ENCODE measurements around the gene PRKCQ.
"Not testable (repeated sequence)": the region's sequence is repeated elsewhere in the genome, so short reads cannot be mapped to it uniquely, and the experiment has no call there.

PRKCQ gene

DNA sequence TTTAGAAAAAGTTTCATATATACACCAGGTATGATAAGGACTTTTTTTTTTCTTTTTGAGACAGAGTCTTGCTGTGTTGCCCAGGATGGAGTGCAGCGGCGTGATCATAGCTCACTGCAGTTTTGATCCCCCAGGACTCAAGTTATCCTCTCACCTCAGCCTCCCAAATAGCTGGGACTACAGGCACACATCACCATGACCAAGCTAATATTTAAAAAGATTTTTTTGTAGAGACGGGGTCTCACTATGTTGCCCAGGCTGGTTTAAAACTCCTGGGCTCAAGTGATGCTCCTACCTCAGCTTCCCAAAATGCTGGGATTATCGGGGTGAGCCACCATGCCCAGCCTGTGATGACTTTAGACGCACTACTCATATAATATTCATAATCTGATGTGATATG lies 2.2 kb upstream of the PRKCQ start:
- no peak overlapping the region for H4K91ac ChIP-seq (ENCODE audit: low read depth, low read length, poor library complexity)
- no peak overlapping the region for H2AFZ ChIP-seq (ENCODE audit: low read length)
- DNase-seq (ENCODE audit: low spot score): no peak
- no peaks in the 10 kb centered on the region for H3K9me3 ChIP-seq (replicated peaks in 1 of 2; ENCODE audit: control insufficient read depth in 2 of 2, insufficient read depth in 1 of 2, low read depth in 1 of 2, low read length in 2 of 2)
- WGBS, 2 donors (ENCODE audit: extremely low coverage in 2 of 2, insufficient read length in 2 of 2, insufficient replicate concordance in 1 of 2): no CpG with 5 or more reads among the region's 5 CpGs
- H3K27me3 ChIP-seq (ENCODE audit: control insufficient read depth in 3 of 3, insufficient read depth in 3 of 3, low read depth in 1 of 3, low read length in 3 of 3): peaks cover 0 to 26% (median 12%) of the 10 kb centered on the region in 3 experiments
- no peak overlapping the region for H3K23ac ChIP-seq (ENCODE audit: low read depth, low read length, poor library complexity)
- H3K18ac ChIP-seq (ENCODE audit: low read length): no peak overlapping the region
- H3K27ac ChIP-seq (replicated peaks; ENCODE audit: low read length): no peak overlapping the region
- H2AK5ac ChIP-seq (ENCODE audit: low read depth, low read length): no peak overlapping the region
- no peak overlapping the region for H2BK5ac ChIP-seq (ENCODE audit: low read length)
- no peak overlapping the region for H2BK12ac ChIP-seq (ENCODE audit: low read length)
- peaks cover 2 to 8% of the 10 kb centered on the region in 2 donors for H3K4me1 ChIP-seq (ENCODE audit: control insufficient read depth in 2 of 2, insufficient read depth in 1 of 2, low read depth in 1 of 2, low read length in 2 of 2)
- no peaks in the 10 kb centered on the region for H3K79me1 ChIP-seq (ENCODE audit: low read depth, low read length)
- no peak overlapping the region for H4K8ac ChIP-seq (ENCODE audit: low read depth, low read length)
- H3K4me3 ChIP-seq (ENCODE audit: low read length in 2 of 2): no peak overlapping the region
- no peak overlapping the region for H3K9ac ChIP-seq (ENCODE audit: low read depth, low read length, poor library complexity)
- H2BK120ac ChIP-seq (ENCODE audit: low read depth, low read length): no peak overlapping the region
- peaks cover 0 to 1% of the 10 kb centered on the region in 2 donors for H3K36me3 ChIP-seq (replicated peaks in 1 of 2; ENCODE audit: control insufficient read depth in 2 of 2, insufficient read depth in 2 of 2, low read length in 2 of 2)
- no peak overlapping the region for H2BK15ac ChIP-seq (ENCODE audit: low read length)
- no peak overlapping the region for H3K4ac ChIP-seq (ENCODE audit: low read length)
- no peak overlapping the region for H3K14ac ChIP-seq (ENCODE audit: low read length)
- no peak overlapping the region for H3K4me2 ChIP-seq (ENCODE audit: insufficient read depth, low read length, poor library complexity, severe bottlenecking)

DNA sequence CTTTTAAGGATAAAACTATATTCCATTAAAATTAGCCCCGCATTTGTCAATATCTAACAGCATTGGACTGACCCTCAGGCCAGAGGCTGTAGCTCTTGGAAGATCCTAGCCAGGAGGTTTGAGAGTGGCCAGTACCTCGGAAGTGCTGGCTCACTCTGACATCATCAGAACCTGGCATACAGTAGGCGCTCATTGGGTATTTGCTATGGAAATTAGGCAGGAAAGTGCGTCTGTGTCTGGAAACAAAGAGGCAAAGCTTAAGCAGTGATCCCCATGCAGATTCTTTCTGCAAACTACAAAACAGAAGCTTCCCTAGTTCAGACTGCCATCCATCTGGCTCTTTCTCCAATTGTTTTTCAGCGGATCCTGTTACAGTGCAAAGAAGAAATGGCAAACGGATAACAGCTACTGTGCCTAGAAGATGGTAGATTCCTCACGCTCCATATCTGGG lies 1.7 kb upstream of the PRKCQ start:
- Histone ChIP-seq H4K91ac (ENCODE audit: low read depth, low read length, poor library complexity) (no peak overlapping the region), H4K8ac (ENCODE audit: low read depth, low read length) (no peak overlapping the region), H2BK15ac (ENCODE audit: low read length) (no peak overlapping the region), H2BK5ac (ENCODE audit: low read length) (no peak overlapping the region), H3K79me1 (ENCODE audit: low read depth, low read length) (no peaks in the 10 kb centered on the region), H2BK120ac (ENCODE audit: low read depth, low read length) (no peak overlapping the region), H3K27me3 (ENCODE audit: control insufficient read depth in 3 of 3, insufficient read depth in 3 of 3, low read depth in 1 of 3, low read length in 3 of 3) (peaks cover 0 to 30% (median 12%) of the 10 kb centered on the region in 3 experiments), H3K23ac (ENCODE audit: low read depth, low read length, poor library complexity) (no peak overlapping the region), H2BK12ac (ENCODE audit: low read length) (no peak overlapping the region), H3K36me3 (replicated peaks in 1 of 2; ENCODE audit: control insufficient read depth in 2 of 2, insufficient read depth in 2 of 2, low read length in 2 of 2) (peaks cover 0 to 1% of the 10 kb centered on the region in 2 donors), H3K4me2 (ENCODE audit: insufficient read depth, low read length, poor library complexity, severe bottlenecking) (no peak overlapping the region), H3K18ac (ENCODE audit: low read length) (no peak overlapping the region), H2AK5ac (ENCODE audit: low read depth, low read length) (no peak overlapping the region), H3K4me3 (ENCODE audit: low read length in 2 of 2) (no peak overlapping the region), H3K4ac (ENCODE audit: low read length) (no peak overlapping the region), H2AFZ (ENCODE audit: low read length) (no peak overlapping the region), H3K27ac (replicated peaks; ENCODE audit: low read length) (no peak overlapping the region), H3K9ac (ENCODE audit: low read depth, low read length, poor library complexity) (no peak overlapping the region), H3K14ac (ENCODE audit: low read length) (no peak overlapping the region), H3K9me3 (replicated peaks in 1 of 2; ENCODE audit: control insufficient read depth in 2 of 2, insufficient read depth in 1 of 2, low read depth in 1 of 2, low read length in 2 of 2) (no peaks in the 10 kb centered on the region), H3K4me1 (ENCODE audit: control insufficient read depth in 2 of 2, insufficient read depth in 1 of 2, low read depth in 1 of 2, low read length in 2 of 2) (peaks cover 2 to 8% of the 10 kb centered on the region in 2 donors)
- no peak for DNase-seq (ENCODE audit: low spot score)
- no CpG with 5 or more reads among the region's 7 CpGs for WGBS, 2 donors (ENCODE audit: extremely low coverage in 2 of 2, insufficient read length in 2 of 2, insufficient replicate concordance in 1 of 2)

DNA sequence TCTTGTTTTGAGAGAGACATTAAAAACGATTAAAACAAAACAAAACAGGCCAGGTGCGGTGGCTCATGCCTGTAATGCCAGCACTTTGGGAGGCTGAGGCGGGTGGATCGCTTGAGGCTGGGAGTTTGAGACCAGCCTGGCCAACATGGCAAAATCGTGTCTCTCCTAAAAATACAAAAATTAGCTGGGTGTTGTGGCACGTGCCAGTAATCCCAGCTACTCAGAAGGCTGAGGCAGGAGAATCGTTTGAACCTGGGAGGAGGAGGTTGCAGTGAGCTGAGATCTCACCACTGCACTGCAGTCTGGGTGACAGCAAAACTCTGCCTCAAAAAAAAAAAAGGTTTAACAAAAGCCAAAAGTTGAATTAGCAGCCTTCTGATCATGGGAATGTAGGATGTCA lies 1.1 kb upstream of the PRKCQ start:
- not testable (repeated sequence) for H4K91ac ChIP-seq (ENCODE audit: low read depth, low read length, poor library complexity); H3K9me3 ChIP-seq (replicated peaks in 1 of 2; ENCODE audit: control insufficient read depth in 2 of 2, insufficient read depth in 1 of 2, low read depth in 1 of 2, low read length in 2 of 2); H3K79me1 ChIP-seq (ENCODE audit: low read depth, low read length); H3K4me2 ChIP-seq (ENCODE audit: insufficient read depth, low read length, poor library complexity, severe bottlenecking); H2BK12ac ChIP-seq (ENCODE audit: low read length); H2BK15ac ChIP-seq (ENCODE audit: low read length); H2AK5ac ChIP-seq (ENCODE audit: low read depth, low read length); H3K9ac ChIP-seq (ENCODE audit: low read depth, low read length, poor library complexity); H3K18ac ChIP-seq (ENCODE audit: low read length); H3K14ac ChIP-seq (ENCODE audit: low read length); H3K4me3 ChIP-seq (ENCODE audit: low read length in 2 of 2); H2BK5ac ChIP-seq (ENCODE audit: low read length); H4K8ac ChIP-seq (ENCODE audit: low read depth, low read length); H3K23ac ChIP-seq (ENCODE audit: low read depth, low read length, poor library complexity); H3K4ac ChIP-seq (ENCODE audit: low read length); H3K36me3 ChIP-seq (replicated peaks in 1 of 2; ENCODE audit: control insufficient read depth in 2 of 2, insufficient read depth in 2 of 2, low read length in 2 of 2); H3K4me1 ChIP-seq (ENCODE audit: control insufficient read depth in 2 of 2, insufficient read depth in 1 of 2, low read depth in 1 of 2, low read length in 2 of 2); DNase-seq (ENCODE audit: low spot score); H2BK120ac ChIP-seq (ENCODE audit: low read depth, low read length); H3K27ac ChIP-seq (replicated peaks; ENCODE audit: low read length)
- Histone ChIP-seq H2AFZ (ENCODE audit: low read length) (peak overlapping the region; percentile 98), H3K27me3 (ENCODE audit: control insufficient read depth in 3 of 3, insufficient read depth in 3 of 3, low read depth in 1 of 3, low read length in 3 of 3) (peaks cover 0 to 33% (median 12%) of the 10 kb centered on the region in 3 experiments)
- WGBS, 2 donors (ENCODE audit: extremely low coverage in 2 of 2, insufficient read length in 2 of 2, insufficient replicate concordance in 1 of 2): no CpG with 5 or more reads among the region's 7 CpGs

GRCh38 chr10:6580279-6581029 lies 378 bp upstream of the PRKCQ start:
- Histone ChIP-seq H4K8ac (ENCODE audit: low read depth, low read length) (no peak overlapping the region), H2BK120ac (ENCODE audit: low read depth, low read length) (no peak overlapping the region), H3K4me1 (ENCODE audit: control insufficient read depth in 2 of 2, insufficient read depth in 1 of 2, low read depth in 1 of 2, low read length in 2 of 2) (peaks cover 2 to 8% of the 10 kb centered on the region in 2 donors), H2AFZ (ENCODE audit: low read length) (peak overlapping the region; percentile 98), H4K91ac (ENCODE audit: low read depth, low read length, poor library complexity) (no peak overlapping the region), H2AK5ac (ENCODE audit: low read depth, low read length) (no peak overlapping the region), H3K4me3 (ENCODE audit: low read length in 2 of 2) (peak overlapping the region; percentile 52 to 93), H3K14ac (ENCODE audit: low read length) (no peak overlapping the region), H3K4me2 (ENCODE audit: insufficient read depth, low read length, poor library complexity, severe bottlenecking) (peak overlapping the region; percentile 87), H2BK5ac (ENCODE audit: low read length) (no peak overlapping the region), H3K27ac (replicated peaks; ENCODE audit: low read length) (no peak overlapping the region), H3K9me3 (replicated peaks in 1 of 2; ENCODE audit: control insufficient read depth in 2 of 2, insufficient read depth in 1 of 2, low read depth in 1 of 2, low read length in 2 of 2) (no peaks in the 10 kb centered on the region), H3K79me1 (ENCODE audit: low read depth, low read length) (no peaks in the 10 kb centered on the region), H3K18ac (ENCODE audit: low read length) (peak overlapping the region; percentile 95), H3K9ac (ENCODE audit: low read depth, low read length, poor library complexity) (peak overlapping the region; percentile 94), H3K27me3 (ENCODE audit: control insufficient read depth in 3 of 3, insufficient read depth in 3 of 3, low read depth in 1 of 3, low read length in 3 of 3) (peaks cover 0 to 36% (median 12%) of the 10 kb centered on the region in 3 experiments), H3K36me3 (replicated peaks in 1 of 2; ENCODE audit: control insufficient read depth in 2 of 2, insufficient read depth in 2 of 2, low read length in 2 of 2) (peaks cover 0 to 1% of the 10 kb centered on the region in 2 donors), H2BK12ac (ENCODE audit: low read length) (no peak overlapping the region), H2BK15ac (ENCODE audit: low read length) (no peak overlapping the region), H3K4ac (ENCODE audit: low read length) (no peak overlapping the region), H3K23ac (ENCODE audit: low read depth, low read length, poor library complexity) (peak overlapping the region; percentile 82)
- no CpG with 5 or more reads among the region's 56 CpGs for WGBS, 2 donors (ENCODE audit: extremely low coverage in 2 of 2, insufficient read length in 2 of 2, insufficient replicate concordance in 1 of 2)
- peak; percentile 78 for DNase-seq (ENCODE audit: low spot score)
